CD4-positive, alpha-beta T cell (primary cell): ENCODE data around the gene SIX1. TPM values are rescaled to one million over a fixed set of nuclear protein-coding genes. Genes with fewer than 3 reads are reported as not detected.

Source experiments
- ATAC-seq: fragments of 200-7000 bp; cut with Tn5 transposase; one replicate; pipeline ENCODE4 v1.10.0; 2022; ENCODE audit warnings: mild to moderate bottlenecking; ENCODE audit not compliant: poor library complexity
- CTCF ChIA-PET: fragments of 350-600 bp; sonication (Branson Sonifier 250); formaldehyde crosslinking; loops from one replicate; lab custom pipeline; 2021; ENCODE audit warnings: antibody characterized with exemption, inconsistent platforms; lab: Charles Lee
- POLR2A ChIA-PET: fragments of 350-600 bp; sonication (Branson Sonifier 250); formaldehyde crosslinking; loops from one replicate; lab custom pipeline; 2021; ENCODE audit warnings: antibody characterized with exemption, inconsistent platforms; lab: Charles Lee
- DNase-seq, 14 experiments: peaks; one replicate each; pipeline ENCODE4 v3.0.0-alpha.2; 2013 to 2020; ENCODE audit warnings: mixed read lengths in 2 of 14
- H3K27ac ChIP-seq, 2 donors: one replicate each; pipeline versions ENCODE4 v1.5.1 to v1.7.0; 2013; ENCODE audit warnings: low read length in 2 of 2, low read depth in 1 of 2, mild to moderate bottlenecking in 1 of 2
- H3K27me3 ChIP-seq, 2 experiments: 1 replicate in 1 of 2; 2 replicates in 1 of 2; pipeline versions ENCODE4 v1.6.1 to v1.7.0; 2013; ENCODE audit warnings: low read length in 2 of 2, control low read depth in 1 of 2, mild to moderate bottlenecking in 1 of 2, moderate library complexity in 1 of 2; ENCODE audit not compliant: insufficient read depth in 2 of 2, control insufficient read depth in 1 of 2
- H3K36me3 ChIP-seq: one replicate; pipeline ENCODE4 v1.6.1; 2013; ENCODE audit warnings: low read length, control low read depth; ENCODE audit not compliant: insufficient read depth
- H3K4me1 ChIP-seq: one replicate; pipeline ENCODE4 v1.6.1; 2013; ENCODE audit warnings: low read length, control low read depth; ENCODE audit not compliant: insufficient read depth
- H3K4me3 ChIP-seq: one replicate; pipeline ENCODE4 v1.5.1; 2013; ENCODE audit warnings: mild to moderate bottlenecking, low read length, moderate library complexity
- H3K9me3 ChIP-seq, 2 experiments: 1 replicate in 1 of 2; 2 replicates in 1 of 2; pipeline versions ENCODE4 v1.6.1 to v1.7.0; 2013; ENCODE audit warnings: low read length in 2 of 2, mild to moderate bottlenecking in 2 of 2, control low read depth in 1 of 2, moderate library complexity in 1 of 2; ENCODE audit not compliant: control insufficient read depth in 1 of 2, insufficient read depth in 1 of 2
- H3K27ac Mint-ChIP-seq: one replicate; pipeline ENCODE4 v1.8.0; 2020; ENCODE audit warnings: mixed read lengths
- H3K27me3 Mint-ChIP-seq: one replicate; pipeline ENCODE4 v1.8.0; 2021; ENCODE audit warnings: mixed read lengths
- H3K36me3 Mint-ChIP-seq: one replicate; pipeline ENCODE4 v1.8.0; 2021; ENCODE audit warnings: low read depth, mixed read lengths
- H3K4me1 Mint-ChIP-seq: one replicate; pipeline ENCODE4 v1.8.0; 2021; ENCODE audit warnings: low read depth, mixed read lengths
- H3K4me3 Mint-ChIP-seq: one replicate; pipeline ENCODE4 v1.8.0; 2020; ENCODE audit warnings: mild to moderate bottlenecking, mixed read lengths
- H3K9me3 Mint-ChIP-seq: one replicate; pipeline ENCODE4 v1.8.0; 2020; ENCODE audit warnings: mixed read lengths
- intact Hi-C, 2 experiments: fragments of 100-400 bp; cut with DNase I in 1 of 2; cut with micrococcal nuclease in 1 of 2; formaldehyde crosslinking; loops; one replicate each; pipeline versions ENCODE4 v1.15.1 to v1.9.0; 2023 to 2025; cut with DNase I, micrococcal nuclease
- total RNA-seq, 174 experiments: library from RNA in 2 of 174; stranded (reverse) in 2 of 174; gene quantifications; one replicate each; pipeline ENCODE4 v1.2.3 and lab custom pipeline; 2021 to 2026
- TF ChIP-seq, protein P1 (sequence below): fragments of 200-600 bp; IDR thresholded peaks from one replicate; pipeline ENCODE4 v1.8.0; 2022; ENCODE audit warnings: antibody characterized with exemption, mild to moderate bottlenecking

The SIX1 gene
- total RNA-seq, 2 experiments from 2014 or later = not detected

DNA sequence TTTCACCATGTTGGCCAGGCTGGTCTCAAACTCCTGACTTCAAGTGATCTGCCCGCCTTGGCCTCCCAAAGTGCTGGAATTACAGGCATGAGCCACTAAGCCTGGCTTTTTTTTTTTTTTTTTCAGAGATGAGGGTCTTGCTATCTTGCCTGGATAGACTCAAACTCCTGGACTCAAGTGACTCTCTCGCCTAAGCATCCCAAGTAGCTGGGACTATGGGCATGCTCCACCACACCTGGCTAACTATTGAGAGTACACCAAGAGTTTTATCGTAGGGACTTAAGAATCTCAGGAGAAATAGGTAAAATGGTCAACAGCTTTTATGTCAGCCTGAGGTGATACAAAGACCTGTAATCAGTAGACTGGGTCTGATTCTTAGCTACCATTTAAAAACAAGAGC lies 31.2 kb upstream of the SIX1 start:
- Histone ChIP-seq H3K4me1 (no peaks in the 10 kb centered on the region), H3K27me3 (peaks cover 0 to 4% of the 10 kb centered on the region in 2 experiments), H3K4me3 (no peak overlapping the region), H3K9me3 (no peaks in the 10 kb centered on the region), H3K36me3 (no peaks in the 10 kb centered on the region), H3K27ac (no peak overlapping the region)
- ChIA-PET POLR2A (no interaction called here), CTCF (no interaction called here)
- no peaks in the 10 kb centered on the region for H3K4me1 Mint-ChIP-seq
- H3K27me3 Mint-ChIP-seq = peaks cover 47% of the 10 kb centered on the region
- DNase-seq (no peak), ATAC-seq (no peak)
- no peaks in the 10 kb centered on the region for H3K36me3 Mint-ChIP-seq
- no peaks in the 10 kb centered on the region for H3K9me3 Mint-ChIP-seq
- intact Hi-C loops = no loop called here
- H3K4me3 Mint-ChIP-seq = no peak overlapping the region
- TF ChIP-seq, protein P1, sequence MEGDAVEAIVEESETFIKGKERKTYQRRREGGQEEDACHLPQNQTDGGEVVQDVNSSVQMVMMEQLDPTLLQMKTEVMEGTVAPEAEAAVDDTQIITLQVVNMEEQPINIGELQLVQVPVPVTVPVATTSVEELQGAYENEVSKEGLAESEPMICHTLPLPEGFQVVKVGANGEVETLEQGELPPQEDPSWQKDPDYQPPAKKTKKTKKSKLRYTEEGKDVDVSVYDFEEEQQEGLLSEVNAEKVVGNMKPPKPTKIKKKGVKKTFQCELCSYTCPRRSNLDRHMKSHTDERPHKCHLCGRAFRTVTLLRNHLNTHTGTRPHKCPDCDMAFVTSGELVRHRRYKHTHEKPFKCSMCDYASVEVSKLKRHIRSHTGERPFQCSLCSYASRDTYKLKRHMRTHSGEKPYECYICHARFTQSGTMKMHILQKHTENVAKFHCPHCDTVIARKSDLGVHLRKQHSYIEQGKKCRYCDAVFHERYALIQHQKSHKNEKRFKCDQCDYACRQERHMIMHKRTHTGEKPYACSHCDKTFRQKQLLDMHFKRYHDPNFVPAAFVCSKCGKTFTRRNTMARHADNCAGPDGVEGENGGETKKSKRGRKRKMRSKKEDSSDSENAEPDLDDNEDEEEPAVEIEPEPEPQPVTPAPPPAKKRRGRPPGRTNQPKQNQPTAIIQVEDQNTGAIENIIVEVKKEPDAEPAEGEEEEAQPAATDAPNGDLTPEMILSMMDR = no peak
- H3K27ac Mint-ChIP-seq = no peak overlapping the region

DNA sequence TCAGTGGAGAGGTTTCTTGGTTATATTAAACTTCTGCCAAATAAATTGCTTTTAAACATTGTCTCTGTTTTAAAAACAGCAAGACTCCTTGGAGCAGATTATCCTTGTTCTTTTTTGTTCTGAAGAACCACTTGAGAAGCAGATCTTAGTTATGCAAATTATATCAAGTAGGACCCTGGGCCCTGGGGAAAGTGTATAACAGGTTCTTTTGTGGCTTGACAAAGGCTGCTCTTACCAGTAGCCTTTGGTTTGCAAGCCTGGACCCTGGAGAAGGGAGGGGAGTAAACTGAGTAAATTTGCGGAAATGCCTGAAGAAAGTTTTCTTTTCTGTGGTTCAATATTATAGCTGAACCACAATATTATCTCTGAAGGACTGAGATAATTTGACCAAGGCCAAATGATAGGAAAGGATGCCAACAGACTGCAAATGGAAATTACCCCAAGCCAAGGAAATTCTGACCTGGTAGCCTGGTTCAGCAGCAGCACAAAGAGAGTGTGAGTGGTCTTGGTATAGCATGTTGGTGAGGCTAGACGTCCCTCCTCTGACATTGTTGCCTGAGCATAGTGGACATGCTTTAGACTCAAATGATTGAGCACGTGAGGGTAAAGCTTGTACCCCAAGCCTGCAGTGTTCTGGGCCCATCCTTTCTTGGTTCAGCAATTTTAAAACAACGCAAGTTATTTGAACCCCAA lies 30.4 kb upstream of the SIX1 start:
- H3K4me3 ChIP-seq = no peak overlapping the region
- Mint-ChIP-seq H3K36me3 (no peaks in the 10 kb centered on the region), H3K4me3 (no peak overlapping the region), H3K27me3 (peaks cover 44% of the 10 kb centered on the region), H3K9me3 (no peaks in the 10 kb centered on the region), H3K4me1 (no peaks in the 10 kb centered on the region), H3K27ac (no peak overlapping the region)
- peaks cover 0 to 4% of the 10 kb centered on the region in 2 experiments for H3K27me3 ChIP-seq
- TF ChIP-seq, protein P1 = no peak
- no peaks in the 10 kb centered on the region for H3K9me3 ChIP-seq
- H3K36me3 ChIP-seq = no peaks in the 10 kb centered on the region
- H3K4me1 ChIP-seq = no peaks in the 10 kb centered on the region
- ChIA-PET CTCF (interaction anchor here (0.6 kb wide), 1 partner anchor 195 kb away, joined by 3 read pairs; no protein-coding TSS in a partner anchor), POLR2A (no interaction called here)
- intact Hi-C loops = no loop called here
- DNase-seq (no peak), ATAC-seq (no peak)
- H3K27ac ChIP-seq = no peak overlapping the region

DNA sequence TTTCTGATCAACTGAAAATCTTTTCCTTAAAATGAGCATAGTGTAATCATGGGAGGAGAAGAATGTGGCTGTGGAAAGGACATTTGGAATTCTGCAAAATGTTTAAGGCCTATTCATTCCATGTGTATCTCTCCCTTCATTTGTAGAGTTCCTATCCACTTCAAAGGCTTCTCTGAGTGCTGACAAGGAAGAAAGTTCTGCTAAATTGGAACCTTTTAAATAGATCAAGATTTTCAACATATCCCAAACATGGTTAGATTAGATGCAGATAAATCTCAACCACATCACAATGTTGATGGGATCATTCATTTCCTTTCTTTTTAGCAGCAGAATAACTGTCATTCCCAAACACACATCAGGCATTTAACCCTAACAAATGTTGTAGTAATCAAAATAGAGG lies 28.4 kb upstream of the SIX1 start:
- DNase-seq (no peak), ATAC-seq (no peak)
- CTCF ChIA-PET = no interaction called here
- H3K9me3 ChIP-seq = no peaks in the 10 kb centered on the region
- no peak overlapping the region for H3K4me3 ChIP-seq
- Mint-ChIP-seq H3K36me3 (no peaks in the 10 kb centered on the region), H3K9me3 (no peaks in the 10 kb centered on the region), H3K27ac (no peak overlapping the region), H3K27me3 (peaks cover 35% of the 10 kb centered on the region), H3K4me1 (no peaks in the 10 kb centered on the region), H3K4me3 (no peak overlapping the region)
- POLR2A ChIA-PET = no interaction called here
- H3K4me1 ChIP-seq = no peaks in the 10 kb centered on the region
- TF ChIP-seq, protein P1 = no peak
- intact Hi-C loops = no loop called here
- no peaks in the 10 kb centered on the region for H3K27me3 ChIP-seq
- no peaks in the 10 kb centered on the region for H3K36me3 ChIP-seq
- no peak overlapping the region for H3K27ac ChIP-seq
